Trophoblast cell (in vitro differentiated cells and primary cell): ENCODE data around the gene KIF13A.

Experiments used
- DNase-seq, 2 donors: peaks; one replicate each; pipeline ENCODE4 v3.0.0-alpha.2; 2016
- H2AFZ ChIP-seq: 2 replicates; pipeline ENCODE4 v1.6.1; 2013; ENCODE audit warnings: low read length, moderate library complexity, mild to moderate bottlenecking; ENCODE audit not compliant: insufficient read depth, poor library complexity
- H2AK5ac ChIP-seq: 2 replicates; pipeline ENCODE4 v1.6.1; 2013; ENCODE audit warnings: mild to moderate bottlenecking, low read length
- H2BK120ac ChIP-seq: 2 replicates; pipeline ENCODE4 v1.6.1; 2013; ENCODE audit warnings: low read length, mild to moderate bottlenecking, moderate library complexity; ENCODE audit not compliant: insufficient read depth, poor library complexity
- H2BK12ac ChIP-seq: 2 replicates; pipeline ENCODE4 v1.6.1; 2013; ENCODE audit warnings: mild to moderate bottlenecking, low read length, moderate library complexity
- H2BK5ac ChIP-seq: 2 replicates; pipeline ENCODE4 v1.6.1; 2013; ENCODE audit warnings: low read length, low read depth, moderate library complexity, mild to moderate bottlenecking; ENCODE audit not compliant: poor library complexity
- H3K14ac ChIP-seq: 2 replicates; pipeline ENCODE4 v1.6.1; 2013; ENCODE audit warnings: mild to moderate bottlenecking, low read length
- H3K18ac ChIP-seq: 2 replicates; pipeline ENCODE4 v1.6.1; 2013; ENCODE audit warnings: mild to moderate bottlenecking, low read length
- H3K23ac ChIP-seq: 2 replicates; pipeline ENCODE4 v1.6.1; 2013; ENCODE audit warnings: low read length
- H3K27ac ChIP-seq: 2 replicates; pipeline ENCODE4 v1.5.1; 2013; ENCODE audit warnings: low read depth, mild to moderate bottlenecking, inconsistent platforms, low read length, moderate library complexity
- H3K27me3 ChIP-seq: 2 replicates; pipeline ENCODE4 v1.6.1; 2013; ENCODE audit warnings: inconsistent platforms, mild to moderate bottlenecking, low read length, moderate library complexity; ENCODE audit not compliant: insufficient read depth
- H3K36me3 ChIP-seq, 2 experiments: 1 replicate in 1 of 2; 2 replicates in 1 of 2; pipeline ENCODE4 v1.6.1; 2013; ENCODE audit warnings: low read length in 2 of 2, mild to moderate bottlenecking in 2 of 2, moderate library complexity in 1 of 2; ENCODE audit not compliant: insufficient read depth in 2 of 2, control insufficient read depth in 1 of 2
- H3K4ac ChIP-seq: 2 replicates; pipeline ENCODE4 v1.6.1; 2013; ENCODE audit warnings: low read depth, mild to moderate bottlenecking, low read length, moderate library complexity
- H3K4me1 ChIP-seq, 2 experiments: 1 replicate in 1 of 2; 2 replicates in 1 of 2; pipeline ENCODE4 v1.6.1; 2013; ENCODE audit warnings: low read length in 2 of 2, mild to moderate bottlenecking in 2 of 2, moderate library complexity in 1 of 2; ENCODE audit not compliant: insufficient read depth in 2 of 2, control insufficient read depth in 1 of 2
- H3K4me2 ChIP-seq: 2 replicates; pipeline ENCODE4 v1.6.1; 2013; ENCODE audit warnings: inconsistent platforms, mild to moderate bottlenecking, low read length, moderate library complexity
- H3K4me3 ChIP-seq: 2 replicates; pipeline ENCODE4 v1.5.1; 2013; ENCODE audit warnings: mild to moderate bottlenecking, low read depth, low read length, inconsistent platforms
- H3K79me1 ChIP-seq: one replicate; pipeline ENCODE4 v1.6.1; 2013; ENCODE audit warnings: low read length
- H3K79me2 ChIP-seq: 2 replicates; pipeline ENCODE4 v1.6.1; 2013; ENCODE audit warnings: low read length, mild to moderate bottlenecking; ENCODE audit not compliant: control insufficient read depth, insufficient read depth, poor library complexity
- H3K9ac ChIP-seq: 2 replicates; pipeline ENCODE4 v1.6.1; 2013; ENCODE audit warnings: mild to moderate bottlenecking, low read length
- H3K9me3 ChIP-seq: 2 replicates; pipeline ENCODE4 v1.6.1; 2013; ENCODE audit warnings: low read depth, mild to moderate bottlenecking, control low read depth, inconsistent platforms, low read length; ENCODE audit not compliant: insufficient read depth
- H4K12ac ChIP-seq: 2 replicates; pipeline ENCODE4 v1.6.1; 2013; ENCODE audit warnings: low read depth, mild to moderate bottlenecking, low read length, moderate library complexity
- H4K8ac ChIP-seq: 2 replicates; pipeline ENCODE4 v1.6.1; 2013; ENCODE audit warnings: low read depth, mild to moderate bottlenecking, low read length, moderate library complexity
- H4K91ac ChIP-seq: one replicate; pipeline ENCODE4 v1.6.1; 2013; ENCODE audit warnings: low read depth, mild to moderate bottlenecking, low read length, moderate library complexity
- WGBS: extraction: QIAGEN DNeasy Blood & Tissue Kit; methylation state at CpG from one replicate; pipeline ENCODE4 v1.1.7; 2013; ENCODE audit warnings: missing lambda C conversion rate; ENCODE audit not compliant: insufficient read length, insufficient coverage; ENCODE audit errors: extremely low coverage; 5-methylcytosine and 5-hydroxymethylcytosine counted together

KIF13A gene

DNA sequence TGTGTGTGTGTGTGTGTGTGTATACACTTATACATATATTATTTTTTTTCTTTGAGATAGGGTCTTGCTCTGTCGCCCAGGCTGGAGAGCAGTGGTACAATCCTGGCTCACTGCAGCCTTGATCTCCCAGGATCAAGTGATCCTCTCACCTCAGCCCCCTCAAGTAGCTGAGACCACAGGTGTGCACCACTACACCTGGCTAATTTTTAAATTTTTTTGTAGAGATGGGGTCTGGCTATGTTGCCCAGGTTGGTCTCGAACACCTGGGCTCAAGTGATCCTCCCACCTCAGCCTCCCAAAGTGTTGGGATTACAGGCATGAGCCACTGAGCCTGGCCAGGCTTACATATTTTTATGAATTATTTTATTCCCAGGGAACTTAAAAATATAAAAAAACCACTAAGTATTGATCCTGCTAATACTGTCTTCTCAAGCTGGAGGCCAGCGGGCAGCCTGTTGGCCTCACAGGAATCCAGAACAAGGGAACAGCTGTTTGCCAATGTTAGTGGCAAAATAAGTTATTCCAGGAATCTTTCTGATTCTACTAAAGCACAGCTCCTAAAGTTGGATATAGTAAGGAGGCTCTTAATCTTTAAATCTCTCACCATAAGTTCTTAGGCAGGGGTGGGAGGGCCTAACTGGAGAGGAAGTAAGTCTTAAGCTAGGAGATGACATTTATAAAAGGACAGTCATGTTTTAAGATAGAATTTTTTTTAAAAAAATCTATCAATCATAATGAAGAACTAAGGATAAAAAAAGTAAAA lies 145.2 kb downstream of the KIF13A start:
- H3K23ac ChIP-seq, result no peak overlapping the region
- H3K4me3 ChIP-seq, result no peak overlapping the region
- H4K8ac ChIP-seq, result no peak overlapping the region
- no peak overlapping the region for H3K4me2 ChIP-seq
- no peak overlapping the region for H3K27ac ChIP-seq
- no peak overlapping the region for H3K9ac ChIP-seq
- H3K4ac ChIP-seq, result no peak overlapping the region
- no peak overlapping the region for H3K18ac ChIP-seq
- no peak overlapping the region for H4K91ac ChIP-seq
- WGBS, result no CpG with 5 or more reads among the region's 3 CpGs
- H3K9me3 ChIP-seq, result no peaks in the 10 kb centered on the region
- H2AK5ac ChIP-seq, result no peak overlapping the region
- H2AFZ ChIP-seq, result no peak overlapping the region
- H4K12ac ChIP-seq, result no peak overlapping the region
- H3K14ac ChIP-seq, result no peak overlapping the region
- no peaks in the 10 kb centered on the region for H3K27me3 ChIP-seq
- no peak overlapping the region for H2BK5ac ChIP-seq
- no peak overlapping the region for H2BK120ac ChIP-seq
- H3K79me2 ChIP-seq, result no peaks in the 10 kb centered on the region
- no peak overlapping the region for H2BK12ac ChIP-seq
- peaks cover 0 to 4% of the 10 kb centered on the region in 2 experiments for H3K36me3 ChIP-seq
- no peaks in the 10 kb centered on the region for H3K4me1 ChIP-seq
- no peaks in the 10 kb centered on the region for H3K79me1 ChIP-seq
- DNase-seq, result no peak

DNA sequence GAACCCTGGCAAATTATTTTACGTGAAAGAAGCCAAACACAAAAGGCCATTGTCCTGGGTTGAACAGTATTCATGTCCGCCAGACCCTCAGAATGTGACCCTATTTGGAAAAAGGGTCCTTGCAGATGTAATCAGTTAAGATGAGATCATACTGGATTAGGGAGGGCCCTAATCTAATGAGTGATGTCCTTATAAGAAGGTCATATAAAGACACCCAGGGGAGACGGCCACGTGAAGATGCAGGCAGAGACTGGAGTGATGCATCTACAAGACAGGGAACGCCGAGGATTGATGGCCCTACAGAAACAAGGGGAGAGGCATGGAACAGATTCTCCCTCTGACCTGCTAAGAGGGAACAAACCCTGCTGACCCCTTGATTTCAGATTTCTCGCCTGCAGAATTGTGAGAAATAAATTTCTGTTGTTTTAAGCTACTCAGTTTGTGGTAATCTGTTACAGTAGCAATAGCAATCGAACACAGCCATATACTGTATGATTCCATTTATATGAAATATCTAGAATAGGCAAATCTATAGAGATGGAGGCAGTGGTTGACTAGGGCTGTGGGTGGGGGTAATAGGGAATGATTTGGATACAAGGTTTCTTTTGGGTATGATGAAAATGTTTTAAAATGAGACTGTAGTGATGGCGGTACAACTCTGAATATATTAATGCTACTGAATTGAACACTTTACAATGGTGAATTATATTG lies 147.8 kb downstream of the KIF13A start:
- Histone ChIP-seq H4K12ac (no peak overlapping the region), H3K4me1 (no peaks in the 10 kb centered on the region), H3K9me3 (no peaks in the 10 kb centered on the region), H2AFZ (no peak overlapping the region), H3K9ac (no peak overlapping the region), H3K27me3 (no peaks in the 10 kb centered on the region), H2BK120ac (no peak overlapping the region), H4K91ac (no peak overlapping the region), H4K8ac (no peak overlapping the region), H3K4me2 (no peak overlapping the region), H3K79me2 (no peaks in the 10 kb centered on the region), H3K14ac (no peak overlapping the region), H2BK5ac (no peak overlapping the region), H3K23ac (no peak overlapping the region), H3K27ac (no peak overlapping the region), H3K79me1 (no peaks in the 10 kb centered on the region), H3K4ac (no peak overlapping the region), H2AK5ac (no peak overlapping the region), H3K36me3 (peaks cover 5 to 8% of the 10 kb centered on the region in 2 experiments), H3K4me3 (no peak overlapping the region), H3K18ac (no peak overlapping the region), H2BK12ac (no peak overlapping the region)
- WGBS, result no CpG with 5 or more reads among the region's 9 CpGs
- no peak for DNase-seq

DNA sequence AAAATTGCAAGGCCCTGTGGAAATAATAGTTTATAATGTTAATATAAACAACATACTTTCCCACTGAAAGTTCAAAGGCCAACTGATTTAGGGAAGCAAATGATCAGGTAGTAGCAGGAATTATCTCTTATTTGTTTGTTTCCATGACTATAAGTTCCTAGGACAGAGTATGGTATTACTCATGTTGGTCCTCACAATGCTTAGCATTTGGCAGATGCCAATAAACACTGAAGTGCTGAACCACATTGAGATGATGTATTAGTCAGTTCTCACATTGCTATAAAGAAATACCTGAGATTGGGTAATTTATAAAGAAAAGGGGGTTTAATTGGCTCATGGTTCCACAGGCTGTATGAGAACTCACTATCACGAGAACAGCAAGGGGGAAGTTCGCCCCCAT lies 151.1 kb downstream of the KIF13A start:
- Histone ChIP-seq H3K79me1 (no peaks in the 10 kb centered on the region), H2BK120ac (no peak overlapping the region), H3K4me3 (no peak overlapping the region), H2BK12ac (no peak overlapping the region), H4K91ac (no peak overlapping the region), H3K23ac (no peak overlapping the region), H3K9ac (no peak overlapping the region), H3K4me2 (no peak overlapping the region), H2AFZ (no peak overlapping the region), H3K4me1 (no peaks in the 10 kb centered on the region), H3K4ac (no peak overlapping the region), H3K79me2 (no peaks in the 10 kb centered on the region), H3K9me3 (no peaks in the 10 kb centered on the region), H4K12ac (no peak overlapping the region), H2BK5ac (no peak overlapping the region), H4K8ac (no peak overlapping the region), H3K27ac (no peak overlapping the region), H2AK5ac (no peak overlapping the region), H3K14ac (no peak overlapping the region), H3K27me3 (no peaks in the 10 kb centered on the region), H3K36me3 (peaks cover 5 to 15% of the 10 kb centered on the region in 2 experiments), H3K18ac (no peak overlapping the region)
- WGBS, result no CpG with 5 or more reads among the region's 2 CpGs
- peak in 1 of 2 donors; percentile 60 for DNase-seq

DNA sequence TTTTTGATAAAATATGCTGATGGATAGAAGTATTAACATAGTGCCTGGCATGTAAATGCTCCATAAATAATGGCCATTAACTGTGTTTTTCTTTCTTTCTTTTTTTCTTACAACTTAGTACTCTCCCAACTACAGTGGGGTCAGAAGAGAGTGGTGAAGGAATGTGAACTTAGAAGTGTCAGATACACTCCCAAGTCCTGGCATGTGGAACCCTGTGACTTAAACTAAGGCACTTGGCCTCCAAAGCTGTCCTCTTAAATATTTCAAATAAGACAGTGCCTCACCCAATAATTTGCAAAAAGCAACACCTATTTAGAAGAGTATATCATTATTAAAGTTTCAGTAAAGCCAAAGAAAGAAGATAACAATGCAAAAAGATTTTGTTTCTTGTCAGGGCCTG lies 151.7 kb downstream of the KIF13A start:
- Histone ChIP-seq H3K18ac (no peak overlapping the region), H3K9me3 (no peaks in the 10 kb centered on the region), H3K4ac (no peak overlapping the region), H4K12ac (no peak overlapping the region), H3K79me1 (no peaks in the 10 kb centered on the region), H4K8ac (no peak overlapping the region), H3K79me2 (no peaks in the 10 kb centered on the region), H3K4me2 (no peak overlapping the region), H2BK12ac (no peak overlapping the region), H2AFZ (no peak overlapping the region), H3K23ac (no peak overlapping the region), H2BK120ac (no peak overlapping the region), H3K9ac (no peak overlapping the region), H3K27ac (no peak overlapping the region), H3K4me1 (no peaks in the 10 kb centered on the region), H4K91ac (no peak overlapping the region), H3K4me3 (no peak overlapping the region), H3K36me3 (peaks cover 5 to 19% of the 10 kb centered on the region in 2 experiments), H2BK5ac (no peak overlapping the region), H2AK5ac (no peak overlapping the region), H3K27me3 (no peaks in the 10 kb centered on the region), H3K14ac (no peak overlapping the region)
- peak in 1 of 2 donors; percentile 54 for DNase-seq
